ENCODE results near the gene SPRED2.
A peak's percentile ranks its signal among the peaks of the same experiment; 100 is the strongest.

SPRED2 gene

GRCh38 chr2:65438137-65438899 lies 5.9 kb upstream of the SPRED2 start:
- no peak for DNase-seq

- no peak for DNase-seq
These were observed 5.2 kb upstream of the SPRED2 start for GRCh38 chr2:65437392-65438135.

GRCh38 chr2:65436824-65437221 lies 4.4 kb upstream of the SPRED2 start:
- peak; percentile 58 for DNase-seq

GRCh38 chr2:65436169-65436823 lies 3.9 kb upstream of the SPRED2 start:
- DNase-seq, result peak; percentile 54

- DNase-seq, result peak; percentile 65
These were observed 3.3 kb upstream of the SPRED2 start for GRCh38 chr2:65435625-65436168.

GRCh38 chr2:65434592-65435241 lies 2.3 kb upstream of the SPRED2 start:
- DNase-seq, result no peak

- DNase-seq, result peak; percentile 55
These were observed 775 bp downstream of the SPRED2 start for GRCh38 chr2:65431421-65432226.

GRCh38 chr2:65430603-65431420 lies 1.6 kb downstream of the SPRED2 start:
- no peak for DNase-seq

- DNase-seq, result peak; percentile 67
These were observed 2.4 kb downstream of the SPRED2 start for GRCh38 chr2:65429786-65430602.

GRCh38 chr2:65427532-65427931 lies 4.9 kb downstream of the SPRED2 start:
- no peak for DNase-seq

- DNase-seq, result no peak
These were observed 7.1 kb downstream of the SPRED2 start for GRCh38 chr2:65425276-65425675.

- no peak for DNase-seq
These were observed 8.0 kb downstream of the SPRED2 start for GRCh38 chr2:65424391-65424790.

GRCh38 chr2:65421432-65421748 lies 11.0 kb downstream of the SPRED2 start:
- no peak for DNase-seq

GRCh38 chr2:65420712-65421431 lies 11.5 kb downstream of the SPRED2 start:
- no peak for DNase-seq

GRCh38 chr2:65417509-65418085 lies 14.8 kb downstream of the SPRED2 start:
- no peak for DNase-seq

- DNase-seq, result no peak
These were observed 15.5 kb downstream of the SPRED2 start for GRCh38 chr2:65416945-65417344.

- no peak for DNase-seq
These were observed 16.1 kb downstream of the SPRED2 start for GRCh38 chr2:65416321-65416720.

- DNase-seq, result no peak
These were observed 17.3 kb downstream of the SPRED2 start for GRCh38 chr2:65415091-65415490.

GRCh38 chr2:65413610-65414009 lies 18.8 kb downstream of the SPRED2 start:
- DNase-seq, result no peak
